Smooth muscle cell (in vitro differentiated cells): ENCODE measurements around the gene MPDZ. TPM values are rescaled to one million over a fixed set of nuclear protein-coding genes. Genes with fewer than 3 reads are reported as not detected.

ENCODE experiments used
- DNase-seq: peaks from one replicate; lab custom pipeline; 2025; ENCODE audit not compliant: unreplicated experiment; lab: John Stamatoyannopoulos, UW
- H2AFZ ChIP-seq: fragments of 200-600 bp; sonication (generic); 2 replicates; pipeline ENCODE4 v1.6.0; 2016; ENCODE audit warnings: antibody characterized with exemption, low read depth, mild to moderate bottlenecking
- H3F3A ChIP-seq: fragments of 200-600 bp; sonication (generic); 2 replicates; pipeline ENCODE4 v1.6.0; 2017; ENCODE audit warnings: antibody characterized with exemption, low read depth
- H3K27ac ChIP-seq: fragments of 200-600 bp; sonication (generic); 2 replicates; pipeline ENCODE4 v1.5.1; 2016; ENCODE audit warnings: low read depth, mild to moderate bottlenecking
- H3K27me3 ChIP-seq: fragments of 200-600 bp; sonication (generic); 2 replicates; pipeline ENCODE4 v1.6.1; 2016; ENCODE audit warnings: low read depth, mild to moderate bottlenecking
- H3K36me3 ChIP-seq: fragments of 200-600 bp; sonication (generic); 2 replicates; pipeline ENCODE4 v1.5.1; 2016; ENCODE audit warnings: low read depth
- H3K4me1 ChIP-seq: fragments of 200-600 bp; sonication (generic); 2 replicates; pipeline ENCODE4 v1.5.1; 2016; ENCODE audit warnings: low read depth
- H3K4me2 ChIP-seq: fragments of 200-600 bp; sonication (generic); 2 replicates; pipeline ENCODE4 v1.6.0; 2016; ENCODE audit warnings: mild to moderate bottlenecking
- H3K4me3 ChIP-seq: fragments of 200-600 bp; sonication (generic); 2 replicates; pipeline ENCODE4 v1.5.1; 2016; ENCODE audit warnings: mild to moderate bottlenecking
- H3K79me2 ChIP-seq: fragments of 200-600 bp; sonication (generic); 2 replicates; pipeline ENCODE4 v1.6.0; 2016; ENCODE audit warnings: low read depth, mild to moderate bottlenecking
- H3K9ac ChIP-seq: fragments of 200-600 bp; sonication (generic); 2 replicates; pipeline ENCODE4 v1.6.0; 2016; ENCODE audit warnings: low read depth
- H3K9me3 ChIP-seq: fragments of 200-600 bp; sonication (generic); replicated peaks from 2 replicates; pipeline ENCODE4 v1.5.1; 2016; ENCODE audit warnings: low read depth
- H4K20me1 ChIP-seq: fragments of 200-600 bp; sonication (generic); 2 replicates; pipeline ENCODE4 v1.6.0; 2016; ENCODE audit warnings: low read depth
- WGBS: methylation state at CpG from one replicate; pipeline ENCODE4 v1.1.7; 2016; ENCODE audit warnings: low lambda C conversion rate; 5-methylcytosine and 5-hydroxymethylcytosine counted together
- polyA plus RNA-seq: library from polyadenylated mRNA; unstranded; fragments of >200 nt; fragmentation: Nextera tagmentation; extraction: Ambion mirVana; gene quantifications from 2 replicates; pipeline ENCODE4 v1.2.1, GENCODE V29; 2016
- total RNA-seq: library from RNA; depleted of rRNA; stranded (reverse); fragments of >200 nt; gene quantifications from 2 replicates; pipeline ENCODE4 v1.2.3, GENCODE V29; 2014
- TF ChIP-seq, protein P1 (sequence below): fragments of 200-600 bp; sonication (generic); IDR thresholded peaks from 2 replicates; pipeline ENCODE4 v1.5.1; 2017; ENCODE audit warnings: borderline replicate concordance, mild to moderate bottlenecking, antibody characterized with exemption; ENCODE audit not compliant: insufficient read depth, poor library complexity, severe bottlenecking

MPDZ gene
- total and polyA plus RNA-seq, 2 experiments from 2014 or later, result 16.2 to 69.5 TPM

DNA sequence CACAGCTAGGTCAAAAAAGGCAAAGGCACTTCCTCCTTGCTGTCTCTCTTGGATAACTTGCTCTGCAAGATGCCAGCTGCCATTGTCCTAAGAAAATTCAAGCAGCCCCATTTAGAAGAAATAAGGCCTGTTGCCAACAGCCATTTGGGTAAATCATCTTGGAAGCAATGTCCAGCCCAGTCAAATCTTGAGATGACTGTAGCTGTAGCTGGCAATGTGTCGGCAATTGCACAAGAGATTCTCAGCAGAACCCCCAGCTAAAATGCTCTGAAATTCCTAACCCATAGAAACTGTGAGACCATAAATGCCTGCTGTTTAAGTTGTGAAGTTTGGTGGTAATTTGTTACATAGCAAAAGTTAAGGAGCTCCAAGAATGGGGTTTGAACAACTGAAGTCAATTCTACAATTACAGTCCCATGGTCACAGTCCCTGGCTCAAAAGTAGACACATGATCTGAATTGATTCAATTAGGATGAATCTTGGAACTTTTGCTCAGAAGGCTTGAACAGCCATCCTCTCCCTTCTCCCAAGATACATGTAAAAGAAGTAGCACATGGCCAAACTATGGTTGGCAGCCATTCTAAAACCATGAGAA lies 151.1 kb downstream of the MPDZ start:
- Histone ChIP-seq H4K20me1 (no peaks in the 10 kb centered on the region), H3K4me2 (no peak overlapping the region), H3K4me1 (no peaks in the 10 kb centered on the region), H3K79me2 (no peaks in the 10 kb centered on the region), H3F3A (no peaks in the 10 kb centered on the region), H3K9me3 (no peaks in the 10 kb centered on the region), H3K27me3 (no peaks in the 10 kb centered on the region), H3K36me3 (peaks cover 7% of the 10 kb centered on the region), H3K9ac (no peak overlapping the region), H2AFZ (no peak overlapping the region), H3K27ac (no peak overlapping the region), H3K4me3 (no peak overlapping the region)
- no peak for DNase-seq
- TF ChIP-seq, protein P1, sequence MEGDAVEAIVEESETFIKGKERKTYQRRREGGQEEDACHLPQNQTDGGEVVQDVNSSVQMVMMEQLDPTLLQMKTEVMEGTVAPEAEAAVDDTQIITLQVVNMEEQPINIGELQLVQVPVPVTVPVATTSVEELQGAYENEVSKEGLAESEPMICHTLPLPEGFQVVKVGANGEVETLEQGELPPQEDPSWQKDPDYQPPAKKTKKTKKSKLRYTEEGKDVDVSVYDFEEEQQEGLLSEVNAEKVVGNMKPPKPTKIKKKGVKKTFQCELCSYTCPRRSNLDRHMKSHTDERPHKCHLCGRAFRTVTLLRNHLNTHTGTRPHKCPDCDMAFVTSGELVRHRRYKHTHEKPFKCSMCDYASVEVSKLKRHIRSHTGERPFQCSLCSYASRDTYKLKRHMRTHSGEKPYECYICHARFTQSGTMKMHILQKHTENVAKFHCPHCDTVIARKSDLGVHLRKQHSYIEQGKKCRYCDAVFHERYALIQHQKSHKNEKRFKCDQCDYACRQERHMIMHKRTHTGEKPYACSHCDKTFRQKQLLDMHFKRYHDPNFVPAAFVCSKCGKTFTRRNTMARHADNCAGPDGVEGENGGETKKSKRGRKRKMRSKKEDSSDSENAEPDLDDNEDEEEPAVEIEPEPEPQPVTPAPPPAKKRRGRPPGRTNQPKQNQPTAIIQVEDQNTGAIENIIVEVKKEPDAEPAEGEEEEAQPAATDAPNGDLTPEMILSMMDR, result no peak
- WGBS, result 96% methylated on average over 1 of the region's 1 CpG

DNA sequence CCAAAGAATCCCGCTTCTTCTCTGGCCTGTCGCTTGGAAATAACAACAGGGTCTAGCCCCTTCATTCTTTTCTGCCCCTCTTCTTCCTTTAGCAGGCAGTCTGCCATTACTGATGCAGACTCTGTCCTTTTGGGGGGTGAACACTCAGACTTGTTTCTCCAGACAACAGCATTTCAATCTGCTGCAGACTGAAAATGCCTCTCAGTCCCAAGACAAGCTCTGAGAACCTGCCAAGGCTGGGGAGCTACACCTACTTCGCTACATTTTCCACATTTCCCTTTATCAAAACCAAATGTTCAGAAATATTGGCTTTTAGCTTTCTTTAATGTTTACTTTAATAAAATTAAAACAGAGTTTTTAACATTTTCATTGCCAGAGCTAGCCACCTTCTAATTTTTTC lies 152.4 kb downstream of the MPDZ start:
- Histone ChIP-seq H3K27me3 (no peaks in the 10 kb centered on the region), H3F3A (no peaks in the 10 kb centered on the region), H3K9ac (no peak overlapping the region), H2AFZ (no peak overlapping the region), H4K20me1 (no peaks in the 10 kb centered on the region), H3K27ac (no peak overlapping the region), H3K9me3 (no peaks in the 10 kb centered on the region), H3K36me3 (peaks cover 10% of the 10 kb centered on the region), H3K4me2 (no peak overlapping the region), H3K79me2 (no peaks in the 10 kb centered on the region), H3K4me3 (no peak overlapping the region), H3K4me1 (no peaks in the 10 kb centered on the region)
- no peak for DNase-seq
- WGBS, result 98% methylated on average over 3 of the region's 3 CpGs
- TF ChIP-seq, protein P1, result no peak

DNA sequence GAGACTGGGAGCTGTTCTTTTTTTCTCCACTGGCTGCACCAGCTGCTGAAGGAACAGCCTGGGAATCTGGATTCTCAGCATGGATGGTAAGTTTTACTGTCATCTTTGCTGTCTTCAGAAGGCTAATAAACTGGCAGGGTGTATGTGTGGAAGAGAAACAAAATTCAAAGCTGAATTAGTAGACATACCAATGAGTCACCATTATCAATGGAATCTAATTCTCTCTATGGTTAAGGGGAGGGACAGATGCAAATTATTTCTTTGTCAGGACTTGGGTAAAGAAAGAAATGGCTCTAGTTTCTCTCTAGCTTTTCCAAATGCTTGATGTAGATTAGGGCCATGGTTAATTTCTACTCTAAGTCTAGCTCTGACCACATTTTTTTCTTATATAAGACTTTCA lies 154.2 kb downstream of the MPDZ start:
- Histone ChIP-seq H3K4me1 (no peaks in the 10 kb centered on the region), H3K4me2 (no peak overlapping the region), H3K27ac (no peak overlapping the region), H3K27me3 (no peaks in the 10 kb centered on the region), H3K4me3 (no peak overlapping the region), H4K20me1 (no peaks in the 10 kb centered on the region), H2AFZ (no peak overlapping the region), H3K9me3 (no peaks in the 10 kb centered on the region), H3F3A (no peaks in the 10 kb centered on the region), H3K79me2 (no peaks in the 10 kb centered on the region), H3K36me3 (peaks cover 10% of the 10 kb centered on the region), H3K9ac (no peak overlapping the region)
- no peak for DNase-seq
- TF ChIP-seq, protein P1, result no peak

DNA sequence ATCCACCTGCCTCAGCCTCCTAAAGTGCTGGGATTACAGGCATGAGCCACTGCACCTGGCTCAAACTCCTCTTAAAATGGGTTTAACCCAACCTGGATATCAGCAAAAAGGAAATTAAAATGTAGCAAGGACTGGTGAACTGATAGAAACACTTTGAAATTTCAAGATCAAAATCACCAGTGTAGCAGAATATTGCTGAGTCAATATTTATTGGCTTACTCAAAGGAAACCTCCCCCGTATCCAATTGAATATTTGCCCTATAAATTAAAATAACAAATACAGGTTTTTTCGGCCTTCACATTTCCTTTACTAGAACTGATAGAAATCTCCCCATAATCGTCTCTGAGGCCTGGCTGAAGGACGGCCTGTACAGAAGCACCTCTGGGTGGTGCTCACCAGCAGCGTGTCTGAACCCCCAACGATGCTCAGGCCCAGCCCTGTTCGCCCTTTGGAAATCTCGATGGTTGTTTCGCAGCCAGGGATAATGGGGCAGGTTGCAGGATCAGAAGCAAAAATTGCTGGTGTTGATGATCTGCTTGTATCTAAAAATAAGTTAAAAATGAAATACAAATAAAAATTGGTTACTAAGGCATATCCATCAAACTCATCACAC lies 156.6 kb downstream of the MPDZ start:
- 97% methylated on average over 9 of the region's 9 CpGs for WGBS
- peaks cover 22% of the 10 kb centered on the region for H3K36me3 ChIP-seq
- no peak overlapping the region for H3K9ac ChIP-seq
- H3K4me1 ChIP-seq, result no peaks in the 10 kb centered on the region
- no peaks in the 10 kb centered on the region for H4K20me1 ChIP-seq
- H3K27me3 ChIP-seq, result no peaks in the 10 kb centered on the region
- H3K27ac ChIP-seq, result no peak overlapping the region
- no peak overlapping the region for H2AFZ ChIP-seq
- no peaks in the 10 kb centered on the region for H3F3A ChIP-seq
- H3K4me2 ChIP-seq, result no peak overlapping the region
- H3K4me3 ChIP-seq, result no peak overlapping the region
- TF ChIP-seq, protein P1, result no peak
- H3K79me2 ChIP-seq, result no peaks in the 10 kb centered on the region
- DNase-seq, result no peak
- no peaks in the 10 kb centered on the region for H3K9me3 ChIP-seq
